ENCODE results near the gene STX4. TPM values are rescaled to one million over a fixed set of nuclear protein-coding genes. Genes with fewer than 3 reads are reported as not detected.

Gene STX4
- total RNA-seq, 1 donor: 24.2 TPM

GRCh38 chr16:31005350-31006085 lies 27.8 kb upstream of the STX4 start:
- no peak for TF ChIP-seq CTCF (IDR thresholded peaks at IDR 0.05; ENCODE audit: insufficient read depth, low read length)
- no peak for DNase-seq (ENCODE audit: low read depth)
- H3K4me3 ChIP-seq (ENCODE audit: low read depth, low read length): no peak overlapping the region

- H3K4me3 ChIP-seq (ENCODE audit: low read depth, low read length): no peak overlapping the region
- no peak for DNase-seq (ENCODE audit: low read depth)
- no peak for TF ChIP-seq CTCF (IDR thresholded peaks at IDR 0.05; ENCODE audit: insufficient read depth, low read length)
Observed at GRCh38 chr16:31006086-31006385, 27.3 kb upstream of the STX4 start.

- no peak for TF ChIP-seq CTCF (IDR thresholded peaks at IDR 0.05; ENCODE audit: insufficient read depth, low read length)
- no peak overlapping the region for H3K4me3 ChIP-seq (ENCODE audit: low read depth, low read length)
- no peak for DNase-seq (ENCODE audit: low read depth)
Observed at GRCh38 chr16:31006589-31006988, 26.8 kb upstream of the STX4 start.

GRCh38 chr16:31007684-31008083 lies 25.7 kb upstream of the STX4 start:
- no peak overlapping the region for H3K4me3 ChIP-seq (ENCODE audit: low read depth, low read length)
- no peak for DNase-seq (ENCODE audit: low read depth)
- TF ChIP-seq CTCF (IDR thresholded peaks at IDR 0.05; ENCODE audit: insufficient read depth, low read length): no peak

GRCh38 chr16:31008149-31008548 lies 25.2 kb upstream of the STX4 start:
- no peak for TF ChIP-seq CTCF (IDR thresholded peaks at IDR 0.05; ENCODE audit: insufficient read depth, low read length)
- H3K4me3 ChIP-seq (ENCODE audit: low read depth, low read length): no peak overlapping the region
- DNase-seq (ENCODE audit: low read depth): no peak

GRCh38 chr16:31008551-31008950 lies 24.8 kb upstream of the STX4 start:
- no peak for DNase-seq (ENCODE audit: low read depth)
- no peak overlapping the region for H3K4me3 ChIP-seq (ENCODE audit: low read depth, low read length)
- no peak for TF ChIP-seq CTCF (IDR thresholded peaks at IDR 0.05; ENCODE audit: insufficient read depth, low read length)

GRCh38 chr16:31009120-31009519 lies 24.2 kb upstream of the STX4 start:
- no peak for DNase-seq (ENCODE audit: low read depth)
- no peak overlapping the region for H3K4me3 ChIP-seq (ENCODE audit: low read depth, low read length)
- no peak for TF ChIP-seq CTCF (IDR thresholded peaks at IDR 0.05; ENCODE audit: insufficient read depth, low read length)
